ENCODE results near the gene P3H3. TPM values are rescaled to one million over a fixed set of nuclear protein-coding genes. Genes with fewer than 3 reads are reported as not detected.

The P3H3 gene
- total RNA-seq, 1 donor from 2014 or later: not detected

DNA sequence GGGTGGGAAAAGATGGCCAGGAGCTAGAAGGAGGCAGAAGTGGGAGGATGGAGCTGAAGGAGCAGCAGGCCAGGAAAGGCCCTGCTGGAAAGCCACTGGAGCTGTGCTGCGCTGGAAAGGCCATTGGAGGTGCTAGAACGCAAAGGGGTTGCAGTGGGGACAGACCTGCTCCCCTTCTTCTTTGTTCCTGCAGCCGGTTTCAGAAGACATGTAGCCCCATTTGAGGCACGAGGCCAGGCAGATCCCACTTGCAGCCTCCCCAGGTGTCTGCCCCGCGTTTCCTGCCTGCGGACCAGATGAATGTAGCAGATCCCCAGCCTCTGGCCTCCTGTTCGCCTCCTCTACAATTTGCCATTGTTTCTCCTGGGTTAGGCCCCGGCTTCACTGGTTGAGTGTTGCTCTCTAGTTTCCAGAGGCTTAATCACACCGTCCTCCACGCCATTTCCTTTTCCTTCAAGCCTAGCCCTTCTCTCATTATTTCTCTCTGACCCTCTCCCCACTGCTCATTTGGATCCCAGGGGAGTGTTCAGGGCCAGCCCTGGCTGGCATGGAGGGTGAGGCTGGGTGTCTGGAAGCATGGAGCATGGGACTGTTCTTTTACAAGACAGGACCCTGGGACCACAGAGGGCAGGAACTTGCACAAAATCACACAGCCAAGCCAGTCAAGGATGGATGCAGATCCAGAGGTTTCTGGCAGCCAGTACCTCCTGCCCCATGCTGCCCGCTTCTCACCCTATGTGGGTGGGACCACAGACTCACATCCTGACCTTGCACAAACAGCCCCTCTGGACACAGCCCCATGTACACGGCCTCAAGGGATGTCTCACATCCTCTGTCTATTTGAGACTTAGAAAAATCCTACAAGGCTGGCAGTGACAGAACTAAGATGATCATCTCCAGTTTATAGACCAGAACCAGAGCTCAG is 8.8 kb upstream of the P3H3 start:
- ChIA-PET CTCF (no interaction called here), POLR2A (no interaction called here)
- ATAC-seq (ENCODE audit: low read depth) (no peak), DNase-seq (no peak)
- Mint-ChIP-seq H3K4me1 (peaks cover 16% of the 10 kb centered on the region), H3K9me3 (no peaks in the 10 kb centered on the region), H3K27me3 (peaks cover 31% of the 10 kb centered on the region), H3K27ac (no peak overlapping the region), H3K36me3 (ENCODE audit: low read depth) (no peaks in the 10 kb centered on the region), H3K4me3 (no peak overlapping the region)
- intact Hi-C loops (cut with micrococcal nuclease): no loop called here
- TF ChIP-seq, protein P1, sequence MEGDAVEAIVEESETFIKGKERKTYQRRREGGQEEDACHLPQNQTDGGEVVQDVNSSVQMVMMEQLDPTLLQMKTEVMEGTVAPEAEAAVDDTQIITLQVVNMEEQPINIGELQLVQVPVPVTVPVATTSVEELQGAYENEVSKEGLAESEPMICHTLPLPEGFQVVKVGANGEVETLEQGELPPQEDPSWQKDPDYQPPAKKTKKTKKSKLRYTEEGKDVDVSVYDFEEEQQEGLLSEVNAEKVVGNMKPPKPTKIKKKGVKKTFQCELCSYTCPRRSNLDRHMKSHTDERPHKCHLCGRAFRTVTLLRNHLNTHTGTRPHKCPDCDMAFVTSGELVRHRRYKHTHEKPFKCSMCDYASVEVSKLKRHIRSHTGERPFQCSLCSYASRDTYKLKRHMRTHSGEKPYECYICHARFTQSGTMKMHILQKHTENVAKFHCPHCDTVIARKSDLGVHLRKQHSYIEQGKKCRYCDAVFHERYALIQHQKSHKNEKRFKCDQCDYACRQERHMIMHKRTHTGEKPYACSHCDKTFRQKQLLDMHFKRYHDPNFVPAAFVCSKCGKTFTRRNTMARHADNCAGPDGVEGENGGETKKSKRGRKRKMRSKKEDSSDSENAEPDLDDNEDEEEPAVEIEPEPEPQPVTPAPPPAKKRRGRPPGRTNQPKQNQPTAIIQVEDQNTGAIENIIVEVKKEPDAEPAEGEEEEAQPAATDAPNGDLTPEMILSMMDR (IDR thresholded peaks at IDR 0.05): no peak

DNA sequence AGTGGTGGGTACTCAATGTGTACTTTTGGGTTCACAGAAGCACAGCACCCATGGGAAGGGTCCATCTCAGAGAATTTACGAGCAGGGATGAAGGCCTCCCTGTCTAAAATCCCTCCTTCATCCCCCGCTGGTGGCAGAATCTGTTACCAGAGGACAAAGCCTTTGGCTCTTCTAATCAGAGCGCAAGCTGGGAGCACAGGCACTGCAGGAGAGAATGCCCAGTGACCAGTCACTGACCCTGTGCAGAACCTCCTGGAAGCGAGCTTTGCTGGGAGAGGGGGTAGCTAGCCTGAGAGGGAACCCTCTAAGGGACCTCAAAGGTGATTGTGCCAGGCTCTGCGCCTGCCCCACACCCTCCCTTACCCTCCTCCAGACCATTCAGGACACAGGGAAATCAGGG is 8.0 kb upstream of the P3H3 start:
- intact Hi-C loops (cut with micrococcal nuclease): no loop called here
- CTCF ChIA-PET: interaction anchor here (0.8 to 1.5 kb wide), 2 partner anchors 13 to 27 kb away, joined by 3 to 4 read pairs; no protein-coding TSS in a partner anchor
- no peak for ATAC-seq (ENCODE audit: low read depth)
- DNase-seq: no peak
- POLR2A ChIA-PET: interaction anchor here (0.5 kb wide), 1 partner anchor 97 kb away, joined by 15 read pairs; no protein-coding TSS in a partner anchor
- H3K4me3 Mint-ChIP-seq: no peak overlapping the region
- H3K36me3 Mint-ChIP-seq (ENCODE audit: low read depth): no peaks in the 10 kb centered on the region
- H3K4me1 Mint-ChIP-seq: peaks cover 16% of the 10 kb centered on the region
- H3K9me3 Mint-ChIP-seq: no peaks in the 10 kb centered on the region
- no peak overlapping the region for H3K27ac Mint-ChIP-seq
- H3K27me3 Mint-ChIP-seq: peaks cover 38% of the 10 kb centered on the region
- TF ChIP-seq, protein P1 (IDR thresholded peaks at IDR 0.05): no peak

DNA sequence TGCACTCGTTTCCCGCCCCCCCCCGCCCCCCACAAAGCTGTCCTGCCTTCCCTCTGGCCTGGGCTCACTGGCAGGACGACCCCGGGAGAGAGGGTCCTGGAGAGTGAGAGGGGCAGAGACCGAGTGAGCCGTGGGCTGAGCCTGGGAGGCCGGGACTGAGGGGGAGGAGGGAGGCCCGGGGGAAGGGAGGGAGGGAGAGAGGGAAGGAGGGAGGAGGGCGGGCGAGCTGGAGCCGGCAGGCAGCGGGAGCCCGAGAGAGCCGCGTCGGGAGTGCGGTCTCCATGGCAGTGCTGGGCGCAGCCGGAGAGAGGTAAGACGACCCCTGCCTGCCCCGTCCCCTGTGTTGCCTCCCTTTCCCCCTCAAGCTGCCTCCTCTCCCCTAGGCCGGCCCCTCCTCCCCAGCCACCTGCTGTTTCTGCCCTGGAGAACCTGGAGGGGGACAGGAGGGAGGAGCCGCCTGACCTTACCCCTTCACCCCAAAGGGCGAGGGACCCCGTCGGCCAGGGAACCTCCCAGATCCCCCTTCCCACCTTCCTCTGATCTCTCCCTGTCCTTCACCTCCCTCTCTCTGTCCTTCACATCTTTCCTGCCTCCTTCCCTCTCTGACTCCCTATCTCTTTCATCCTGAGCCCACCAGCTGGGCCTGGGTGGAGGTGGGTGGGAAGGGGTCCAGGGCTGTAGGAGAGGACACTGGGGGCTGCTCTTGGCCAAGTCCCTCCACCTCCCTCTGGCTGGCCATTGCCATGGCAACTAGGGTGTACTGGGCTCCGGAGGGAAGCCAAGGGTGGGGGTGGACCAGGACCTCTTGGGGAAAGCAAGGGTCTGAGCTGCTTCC is 6.4 kb upstream of the P3H3 start, which contains the start of gene GPR162:
GPR162 (plus strand) TSS at position 231 of the 835 bp plus-strand sequence. CDS start 2,078 bp downstream, outside the sequence.
- TF ChIP-seq, protein P1 (IDR thresholded peaks at IDR 0.05): no peak
- POLR2A ChIA-PET: interaction anchor here (0.7 kb wide), 1 partner anchor 143 kb away, joined by 3 read pairs; no protein-coding TSS in a partner anchor
- intact Hi-C loops (cut with micrococcal nuclease): loop anchor here (1.0 kb wide), 1 partner anchor 215 kb away; the partner anchor contains the start of gene CHD4
- Mint-ChIP-seq H3K4me3 (no peak within 1 kb of the TSS), H3K27ac (no peak within 1 kb of the TSS), H3K4me1 (peaks cover 16% of the 10 kb centered on the region), H3K9me3 (no peaks in the 10 kb centered on the region), H3K36me3 (ENCODE audit: low read depth) (no peaks in the 10 kb centered on the region), H3K27me3 (peaks cover 54% of the 10 kb centered on the region)
- CTCF ChIA-PET: interaction anchor here (1.5 kb wide), 1 partner anchor 12 kb away, joined by 4 read pairs; no protein-coding TSS in a partner anchor
- ATAC-seq (ENCODE audit: low read depth) (no peak), DNase-seq (no peak)

DNA sequence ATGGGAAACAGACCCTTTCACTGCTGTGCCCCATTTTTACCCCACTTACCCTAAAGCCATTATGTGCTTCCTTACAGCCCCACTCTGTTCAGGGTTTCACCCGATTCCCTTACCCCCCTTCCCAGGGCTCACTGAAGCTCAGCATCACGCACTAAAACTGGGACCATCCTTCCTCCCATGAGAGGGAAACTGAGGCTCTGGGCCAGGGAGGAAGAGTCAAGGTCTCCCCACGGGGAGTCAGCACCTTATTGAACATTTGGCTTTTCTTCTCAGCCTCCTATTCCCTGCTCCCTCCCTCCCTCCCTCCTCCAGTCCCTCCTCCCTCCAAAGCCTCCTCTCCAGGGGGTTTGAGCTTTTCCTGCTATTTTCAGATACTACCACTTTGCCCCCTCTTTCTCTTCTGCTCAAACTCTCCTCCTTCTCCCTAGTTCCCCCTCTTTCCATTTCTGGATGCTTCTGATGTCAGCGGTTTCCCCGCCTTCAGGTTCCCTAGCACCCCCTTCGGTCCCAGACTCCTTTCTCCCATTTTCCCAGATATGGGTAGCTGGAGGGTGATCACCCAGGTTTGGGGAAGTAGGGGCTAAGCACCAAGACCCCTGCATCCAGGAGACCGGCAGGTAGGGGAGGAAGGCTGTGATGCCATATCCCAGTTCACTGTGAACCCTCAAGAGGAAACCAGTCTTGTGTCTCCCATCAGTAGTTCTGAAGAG is 5.6 kb upstream of the P3H3 start:
- POLR2A ChIA-PET: no interaction called here
- Mint-ChIP-seq H3K27ac (no peak overlapping the region), H3K4me1 (peaks cover 20% of the 10 kb centered on the region), H3K36me3 (ENCODE audit: low read depth) (no peaks in the 10 kb centered on the region), H3K4me3 (no peak overlapping the region), H3K27me3 (peaks cover 61% of the 10 kb centered on the region), H3K9me3 (no peaks in the 10 kb centered on the region)
- CTCF ChIA-PET: no interaction called here
- DNase-seq (no peak), ATAC-seq (ENCODE audit: low read depth) (no peak)
- intact Hi-C loops (cut with micrococcal nuclease): no loop called here
- TF ChIP-seq, protein P1 (IDR thresholded peaks at IDR 0.05): no peak
